ENCODE results near the gene LOXL1. TPM values are rescaled to one million over a fixed set of nuclear protein-coding genes. Genes with fewer than 3 reads are reported as not detected.
"Not testable (repeated sequence)": the region's sequence is repeated elsewhere in the genome, so short reads cannot be mapped to it uniquely, and the experiment has no call there.

Gene LOXL1
- total RNA-seq, 2 donors from 2014 or later: 2.3 to 6.9 TPM

DNA sequence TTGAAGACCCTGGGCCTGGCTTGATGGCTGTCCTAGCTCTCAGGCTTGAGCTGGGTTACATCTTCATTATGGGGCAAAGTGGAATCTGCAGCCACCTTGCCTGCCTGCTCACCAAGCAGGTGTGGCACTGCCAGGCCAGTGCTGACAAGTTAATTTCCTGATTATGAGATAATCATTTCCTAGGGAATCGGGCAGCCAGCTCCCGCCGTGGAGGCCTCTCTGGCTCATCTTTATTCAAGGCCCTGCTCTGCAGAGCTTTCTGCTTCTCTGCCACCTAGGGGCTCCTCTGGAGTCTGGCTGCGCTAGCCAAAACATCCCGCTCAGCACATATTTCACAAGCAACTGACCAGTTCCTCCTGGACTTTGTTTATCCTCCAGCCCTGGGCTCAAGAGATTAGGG is 9.9 kb downstream of the LOXL1 start:
- Histone ChIP-seq H3K9ac (ENCODE audit: low read depth in 2 of 2, low read length in 2 of 2) (no peak overlapping the region), H3K27me3 (no peaks in the 10 kb centered on the region), H3K4me3 (no peak overlapping the region), H3K4me1 (no peaks in the 10 kb centered on the region), H3K36me3 (no peaks in the 10 kb centered on the region), H3K9me3 (no peaks in the 10 kb centered on the region), H3K27ac (no peak overlapping the region)
- no peak for DNase-seq
- TF ChIP-seq, protein P1, sequence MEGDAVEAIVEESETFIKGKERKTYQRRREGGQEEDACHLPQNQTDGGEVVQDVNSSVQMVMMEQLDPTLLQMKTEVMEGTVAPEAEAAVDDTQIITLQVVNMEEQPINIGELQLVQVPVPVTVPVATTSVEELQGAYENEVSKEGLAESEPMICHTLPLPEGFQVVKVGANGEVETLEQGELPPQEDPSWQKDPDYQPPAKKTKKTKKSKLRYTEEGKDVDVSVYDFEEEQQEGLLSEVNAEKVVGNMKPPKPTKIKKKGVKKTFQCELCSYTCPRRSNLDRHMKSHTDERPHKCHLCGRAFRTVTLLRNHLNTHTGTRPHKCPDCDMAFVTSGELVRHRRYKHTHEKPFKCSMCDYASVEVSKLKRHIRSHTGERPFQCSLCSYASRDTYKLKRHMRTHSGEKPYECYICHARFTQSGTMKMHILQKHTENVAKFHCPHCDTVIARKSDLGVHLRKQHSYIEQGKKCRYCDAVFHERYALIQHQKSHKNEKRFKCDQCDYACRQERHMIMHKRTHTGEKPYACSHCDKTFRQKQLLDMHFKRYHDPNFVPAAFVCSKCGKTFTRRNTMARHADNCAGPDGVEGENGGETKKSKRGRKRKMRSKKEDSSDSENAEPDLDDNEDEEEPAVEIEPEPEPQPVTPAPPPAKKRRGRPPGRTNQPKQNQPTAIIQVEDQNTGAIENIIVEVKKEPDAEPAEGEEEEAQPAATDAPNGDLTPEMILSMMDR (IDR thresholded peaks at IDR 0.05): no peak
- intact Hi-C loops (cut with DNase I): no loop called here

DNA sequence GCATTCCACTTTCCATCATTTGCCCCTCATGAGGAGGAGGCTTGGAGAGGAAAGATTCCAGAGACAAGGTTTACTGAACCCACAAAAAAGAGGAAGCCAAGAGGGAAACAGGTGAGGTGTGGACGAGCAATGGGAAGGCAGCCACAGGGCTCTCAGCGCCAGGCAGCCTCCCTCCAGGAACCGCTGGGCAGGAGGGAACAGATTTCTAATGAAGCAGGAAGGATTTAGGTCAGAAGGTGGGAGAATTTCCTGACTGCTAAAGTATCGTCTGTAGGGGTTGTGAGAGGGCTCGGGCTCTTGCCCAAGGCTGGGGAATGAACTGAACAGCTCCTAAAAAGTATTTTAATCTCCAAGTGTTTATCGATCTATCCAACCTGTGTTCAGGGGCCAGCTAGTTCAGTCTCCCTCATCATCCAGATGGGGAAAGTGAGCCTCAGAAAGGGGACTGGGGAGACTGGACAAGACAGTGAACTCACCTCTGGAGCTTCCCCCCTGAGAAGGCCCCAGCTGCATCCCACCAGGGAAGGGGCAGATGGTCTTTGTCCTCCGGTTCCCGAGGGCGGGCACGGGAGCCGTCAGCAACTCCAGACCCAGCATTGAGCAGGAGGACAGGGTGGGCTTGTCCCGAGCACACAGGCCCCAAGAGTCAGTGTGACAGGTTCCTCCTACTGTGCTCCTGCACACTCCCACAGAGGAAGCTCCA is 10.5 kb downstream of the LOXL1 start:
- TF ChIP-seq, protein P1 (IDR thresholded peaks at IDR 0.05): no peak
- Histone ChIP-seq H3K4me1 (no peaks in the 10 kb centered on the region), H3K9me3 (no peaks in the 10 kb centered on the region), H3K9ac (ENCODE audit: low read depth in 2 of 2, low read length in 2 of 2) (no peak overlapping the region), H3K36me3 (no peaks in the 10 kb centered on the region), H3K27me3 (no peaks in the 10 kb centered on the region), H3K27ac (no peak overlapping the region), H3K4me3 (no peak overlapping the region)
- DNase-seq: no peak
- intact Hi-C loops (cut with DNase I): no loop called here

DNA sequence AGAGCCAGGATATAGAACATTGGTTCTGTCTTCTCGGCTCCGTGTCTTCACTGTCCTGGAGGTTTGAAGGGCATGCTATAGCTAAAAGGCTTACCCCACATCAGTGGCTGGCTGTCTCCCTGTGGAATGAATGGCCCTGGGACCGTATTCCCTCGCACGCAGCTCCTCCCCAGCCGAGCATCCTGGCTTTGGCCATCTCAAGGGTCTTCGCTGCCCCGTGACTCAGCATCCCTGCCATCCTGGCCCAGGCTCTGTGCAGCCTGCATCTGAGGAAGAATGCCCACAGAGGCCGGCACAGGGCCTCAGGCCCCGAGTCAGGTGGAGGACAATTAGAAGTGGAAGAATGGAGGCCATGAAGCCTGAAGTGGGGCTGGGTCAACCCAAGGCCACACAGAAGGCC is 11.0 kb downstream of the LOXL1 start:
- DNase-seq: no peak
- Histone ChIP-seq H3K36me3 (no peaks in the 10 kb centered on the region), H3K9ac (ENCODE audit: low read depth in 2 of 2, low read length in 2 of 2) (no peak overlapping the region), H3K4me3 (no peak overlapping the region), H3K27ac (no peak overlapping the region), H3K27me3 (no peaks in the 10 kb centered on the region), H3K9me3 (no peaks in the 10 kb centered on the region), H3K4me1 (no peaks in the 10 kb centered on the region)
- intact Hi-C loops (cut with DNase I): no loop called here
- TF ChIP-seq, protein P1 (IDR thresholded peaks at IDR 0.05): no peak

DNA sequence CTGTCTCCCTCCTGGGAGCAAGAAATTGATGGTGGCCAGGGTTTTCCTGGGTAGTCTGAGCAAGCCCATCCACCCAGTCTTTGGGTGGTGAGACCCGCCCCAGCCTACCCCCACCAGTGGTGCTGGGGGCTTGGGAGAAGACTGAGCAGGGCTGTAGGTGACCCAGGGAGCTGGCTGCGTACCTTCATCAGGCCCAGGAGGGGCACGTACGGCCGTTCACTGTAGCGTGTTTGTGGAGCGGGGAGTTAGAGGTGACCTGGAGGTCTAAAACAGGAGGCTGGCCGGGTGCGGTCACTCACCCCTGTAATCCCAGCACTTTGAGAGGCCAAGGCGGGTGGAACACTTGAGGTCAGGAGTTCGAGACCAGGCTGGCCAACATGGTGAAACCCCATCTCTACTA is 11.5 kb downstream of the LOXL1 start:
- TF ChIP-seq, protein P1 (IDR thresholded peaks at IDR 0.05): no peak
- H3K27me3 ChIP-seq: no peaks in the 10 kb centered on the region
- H3K36me3 ChIP-seq: no peaks in the 10 kb centered on the region
- no peaks in the 10 kb centered on the region for H3K9me3 ChIP-seq
- H3K4me1 ChIP-seq: no peaks in the 10 kb centered on the region
- H3K9ac ChIP-seq (ENCODE audit: low read depth in 2 of 2, low read length in 2 of 2): no peak overlapping the region
- H3K27ac ChIP-seq: no peak overlapping the region
- intact Hi-C loops (cut with DNase I): no loop called here
- H3K4me3 ChIP-seq: no peak overlapping the region
- DNase-seq: no peak

DNA sequence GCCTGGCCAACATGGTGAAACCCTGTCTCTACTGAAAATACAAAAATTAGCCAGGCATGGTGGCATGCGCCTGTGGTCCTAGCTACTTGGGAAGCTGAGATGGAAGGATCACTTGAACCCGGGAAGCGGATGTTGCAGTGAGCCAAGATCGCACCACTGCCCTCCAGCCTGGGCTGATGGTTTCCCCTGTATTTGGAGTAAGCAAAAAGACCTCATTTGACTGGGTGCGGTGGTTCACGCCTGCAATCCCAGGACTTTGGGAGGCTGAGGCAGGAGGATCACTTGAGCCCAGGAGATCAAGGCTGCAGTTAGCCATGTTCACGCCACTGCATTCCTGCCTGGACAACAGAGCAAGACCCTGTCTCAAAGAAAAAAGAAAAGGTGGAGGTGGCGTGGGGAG is 12.3 kb downstream of the LOXL1 start:
- H3K36me3 ChIP-seq; H3K27me3 ChIP-seq; H3K9me3 ChIP-seq; H3K9ac ChIP-seq (ENCODE audit: low read depth in 2 of 2, low read length in 2 of 2); DNase-seq; H3K27ac ChIP-seq; intact Hi-C loops (cut with DNase I); H3K4me1 ChIP-seq; H3K4me3 ChIP-seq: not testable (repeated sequence)

DNA sequence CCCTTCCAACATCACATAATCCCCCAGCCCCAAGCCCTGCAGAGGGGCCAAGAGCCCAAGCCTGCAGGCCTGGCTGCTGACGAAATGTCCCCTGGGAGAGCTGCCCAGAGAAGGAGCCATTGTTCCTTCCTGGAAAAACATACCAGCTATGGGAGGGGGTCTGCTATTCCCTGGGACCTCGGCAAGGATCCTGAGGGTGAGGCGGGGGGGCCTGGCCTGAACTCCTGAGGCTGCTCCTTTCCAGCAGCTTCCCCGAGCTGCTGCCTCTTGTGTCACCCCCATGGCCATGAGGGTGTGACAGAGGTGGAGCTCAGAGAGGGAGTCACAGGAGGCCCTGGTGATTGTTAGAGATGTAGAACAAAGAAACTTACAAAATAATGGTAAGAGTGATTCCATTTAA is 12.9 kb downstream of the LOXL1 start:
- no peak overlapping the region for H3K27ac ChIP-seq
- TF ChIP-seq, protein P1 (IDR thresholded peaks at IDR 0.05): no peak
- H3K27me3 ChIP-seq: no peaks in the 10 kb centered on the region
- H3K36me3 ChIP-seq: no peaks in the 10 kb centered on the region
- H3K4me3 ChIP-seq: no peak overlapping the region
- H3K4me1 ChIP-seq: no peaks in the 10 kb centered on the region
- intact Hi-C loops (cut with DNase I): no loop called here
- no peak overlapping the region for H3K9ac ChIP-seq (ENCODE audit: low read depth in 2 of 2, low read length in 2 of 2)
- no peak for DNase-seq
- H3K9me3 ChIP-seq: no peaks in the 10 kb centered on the region

Measured in colonic mucosa (tissue), 4 donors.